HG03103 (cell line): Measurements from ENCODE around the gene SDCCAG8.
"Not testable (repeated sequence)": the region's sequence is repeated elsewhere in the genome, so short reads cannot be mapped to it uniquely, and the experiment has no call there.

ENCODE experiments used
- ATAC-seq: cut with Tn5 transposase; IDR thresholded peaks from one replicate; pipeline ENCODE4 v1.9.1; 2021; ENCODE audit warnings: low read depth; ENCODE audit not compliant: unreplicated experiment

SDCCAG8 gene

GRCh38 chr1:243322326-243322725 is 66.5 kb downstream of the SDCCAG8 start:
- ATAC-seq: no peak

GRCh38 chr1:243323491-243323890 is 67.7 kb downstream of the SDCCAG8 start:
- no peak for ATAC-seq

GRCh38 chr1:243325305-243325890 is 69.6 kb downstream of the SDCCAG8 start:
- no peak for ATAC-seq

GRCh38 chr1:243332440-243332839 is 76.6 kb downstream of the SDCCAG8 start:
- ATAC-seq: no peak

- ATAC-seq: no peak
Observed at GRCh38 chr1:243335292-243335691, 79.5 kb downstream of the SDCCAG8 start.

- no peak for ATAC-seq
Observed at GRCh38 chr1:243336163-243336562, 80.3 kb downstream of the SDCCAG8 start.

GRCh38 chr1:243338848-243339247 is 83.0 kb downstream of the SDCCAG8 start:
- ATAC-seq: not testable (repeated sequence)

- no peak for ATAC-seq
Observed at GRCh38 chr1:243341074-243341473, 85.2 kb downstream of the SDCCAG8 start.

GRCh38 chr1:243343970-243344937 is 88.4 kb downstream of the SDCCAG8 start:
- no peak for ATAC-seq

- ATAC-seq: no peak
Observed at GRCh38 chr1:243345205-243345604, 89.4 kb downstream of the SDCCAG8 start.

- no peak for ATAC-seq
Observed at GRCh38 chr1:243346016-243346415, 90.2 kb downstream of the SDCCAG8 start.

- no peak for ATAC-seq
Observed at GRCh38 chr1:243346468-243346867, 90.6 kb downstream of the SDCCAG8 start.

GRCh38 chr1:243348331-243348730 is 92.5 kb downstream of the SDCCAG8 start:
- no peak for ATAC-seq

- ATAC-seq: no peak
Observed at GRCh38 chr1:243349128-243349527, 93.3 kb downstream of the SDCCAG8 start.

- no peak for ATAC-seq
Observed at GRCh38 chr1:243351337-243351736, 95.5 kb downstream of the SDCCAG8 start.

- ATAC-seq: peak; percentile 65
Observed at GRCh38 chr1:243354511-243355153, 98.8 kb downstream of the SDCCAG8 start.

GRCh38 chr1:243363832-243364231 is 108.0 kb downstream of the SDCCAG8 start:
- no peak for ATAC-seq

GRCh38 chr1:243364330-243364729 is 108.5 kb downstream of the SDCCAG8 start:
- ATAC-seq: no peak

- ATAC-seq: no peak
Observed at GRCh38 chr1:243364866-243365265, 109.0 kb downstream of the SDCCAG8 start.

GRCh38 chr1:243367314-243367713 is 111.5 kb downstream of the SDCCAG8 start:
- no peak for ATAC-seq

GRCh38 chr1:243374412-243374811 is 118.6 kb downstream of the SDCCAG8 start:
- ATAC-seq: no peak
